Activated B cell treated with CpG ODN at 0.5 μM for 24 hours (primary cell): ENCODE data around the gene ZNF431. TPM values are rescaled to one million over a fixed set of nuclear protein-coding genes. Genes with fewer than 3 reads are reported as not detected.

Source experiments
- ATAC-seq: fragments of 200-7000 bp; cut with Tn5 transposase; one replicate; pipeline ENCODE4 v1.10.0; 2021; ENCODE audit warnings: low read depth, mild to moderate bottlenecking, moderate library complexity
- CTCF ChIA-PET: fragments of 350-600 bp; sonication (Branson Sonifier 250); formaldehyde crosslinking; loops from one replicate; lab custom pipeline; 2021; ENCODE audit warnings: antibody characterized with exemption; lab: Charles Lee
- POLR2A ChIA-PET: fragments of 350-600 bp; sonication (Branson Sonifier 250); formaldehyde crosslinking; loops from one replicate; lab custom pipeline; 2021; ENCODE audit warnings: antibody characterized with exemption; lab: Charles Lee
- DNase-seq: peaks from one replicate; pipeline ENCODE4 v3.0.0; 2022
- H3K27ac Mint-ChIP-seq: one replicate; pipeline ENCODE4 v1.8.0; 2020; ENCODE audit warnings: mixed read lengths
- H3K27me3 Mint-ChIP-seq: one replicate; pipeline ENCODE4 v1.8.0; 2021; ENCODE audit warnings: mixed read lengths
- H3K36me3 Mint-ChIP-seq: one replicate; pipeline ENCODE4 v1.8.0; 2021; ENCODE audit warnings: low read depth, mixed read lengths
- H3K4me1 Mint-ChIP-seq: one replicate; pipeline ENCODE4 v1.8.0; 2021; ENCODE audit warnings: mixed read lengths
- H3K4me3 Mint-ChIP-seq: one replicate; pipeline ENCODE4 v1.8.0; 2020; ENCODE audit warnings: mild to moderate bottlenecking, mixed read lengths
- H3K9me3 Mint-ChIP-seq: one replicate; pipeline ENCODE4 v1.8.0; 2020; ENCODE audit warnings: mixed read lengths
- CTCF ChIP-seq: fragments of 200-600 bp; IDR thresholded peaks from one replicate; pipeline ENCODE4 v1.8.0; 2022; ENCODE audit warnings: antibody characterized with exemption, mild to moderate bottlenecking
- intact Hi-C: fragments of 100-400 bp; cut with micrococcal nuclease; formaldehyde crosslinking; loops from one replicate; pipeline ENCODE4 v1.15.1; 2024
- total RNA-seq: library from RNA; stranded (reverse); gene quantifications from 2 replicates; pipeline ENCODE4 v1.2.3, GENCODE V29; 2022

Gene ZNF431
- total RNA-seq, 1 donor from 2014 or later, result 34.9 TPM

- intact Hi-C loops, result no loop called here
- POLR2A ChIA-PET, result no interaction called here
- no peak overlapping the region for H3K4me3 Mint-ChIP-seq
- no peak for DNase-seq
- no peak overlapping the region for H3K27ac Mint-ChIP-seq
- H3K36me3 Mint-ChIP-seq, result peaks cover 42% of the 10 kb centered on the region
- no peak for TF ChIP-seq CTCF
- H3K27me3 Mint-ChIP-seq, result no peaks in the 10 kb centered on the region
- H3K9me3 Mint-ChIP-seq, result peaks cover 10% of the 10 kb centered on the region
- ATAC-seq, result no peak
- CTCF ChIA-PET, result no interaction called here
- H3K4me1 Mint-ChIP-seq, result no peaks in the 10 kb centered on the region
Measured at GRCh38 chr19:21109116-21109515, 32.7 kb upstream of the ZNF431 start.

GRCh38 chr19:21110183-21110582, 31.7 kb upstream of the ZNF431 start:
- Mint-ChIP-seq H3K36me3 (peaks cover 49% of the 10 kb centered on the region), H3K4me3 (no peak overlapping the region), H3K27me3 (no peaks in the 10 kb centered on the region), H3K9me3 (peaks cover 17% of the 10 kb centered on the region), H3K27ac (no peak overlapping the region), H3K4me1 (no peaks in the 10 kb centered on the region)
- ATAC-seq, result no peak
- ChIA-PET POLR2A (no interaction called here), CTCF (no interaction called here)
- DNase-seq, result no peak
- intact Hi-C loops, result no loop called here
- TF ChIP-seq CTCF, result no peak

GRCh38 chr19:21115430-21115829, 26.4 kb upstream of the ZNF431 start:
- CTCF ChIA-PET, result no interaction called here
- Mint-ChIP-seq H3K9me3 (peaks cover 24% of the 10 kb centered on the region), H3K27ac (no peak overlapping the region), H3K36me3 (peaks cover 63% of the 10 kb centered on the region), H3K27me3 (no peaks in the 10 kb centered on the region), H3K4me1 (no peaks in the 10 kb centered on the region), H3K4me3 (no peak overlapping the region)
- no peak for DNase-seq
- no peak for ATAC-seq
- POLR2A ChIA-PET, result no interaction called here
- TF ChIP-seq CTCF, result no peak
- intact Hi-C loops, result no loop called here

- no peaks in the 10 kb centered on the region for H3K4me1 Mint-ChIP-seq
- H3K36me3 Mint-ChIP-seq, result peaks cover 50% of the 10 kb centered on the region
- no peak overlapping the region for H3K4me3 Mint-ChIP-seq
- ChIA-PET POLR2A (no interaction called here), CTCF (no interaction called here)
- TF ChIP-seq CTCF, result no peak
- no peak for DNase-seq
- no peak for ATAC-seq
- peaks cover 24% of the 10 kb centered on the region for H3K9me3 Mint-ChIP-seq
- H3K27me3 Mint-ChIP-seq, result no peaks in the 10 kb centered on the region
- intact Hi-C loops, result no loop called here
- no peak overlapping the region for H3K27ac Mint-ChIP-seq
Measured at GRCh38 chr19:21117041-21117907, 24.6 kb upstream of the ZNF431 start.

- TF ChIP-seq CTCF, result no peak
- intact Hi-C loops, result no loop called here
- Mint-ChIP-seq H3K27ac (no peak overlapping the region), H3K4me3 (no peak overlapping the region), H3K4me1 (no peaks in the 10 kb centered on the region), H3K36me3 (peaks cover 3% of the 10 kb centered on the region), H3K27me3 (no peaks in the 10 kb centered on the region), H3K9me3 (peaks cover 10% of the 10 kb centered on the region)
- POLR2A ChIA-PET, result no interaction called here
- ATAC-seq, result no peak
- CTCF ChIA-PET, result no interaction called here
- no peak for DNase-seq
Measured at GRCh38 chr19:21126078-21126477, 15.8 kb upstream of the ZNF431 start.
